DMS114 treated with DMSO at 0.1 percent for 48 hours (cell line): ENCODE measurements around the gene CCR6.
"Not testable (repeated sequence)": the region's sequence is repeated elsewhere in the genome, so short reads cannot be mapped to it uniquely, and the experiment has no call there.

Experiments used
- DNase-seq: peaks from one replicate; lab custom pipeline; 2025; ENCODE audit not compliant: unreplicated experiment; lab: John Stamatoyannopoulos, UW

Gene CCR6

GRCh38 chr6:167141667-167142432 lies 19.0 kb downstream of the CCR6 start:
- DNase-seq, result no peak

DNA sequence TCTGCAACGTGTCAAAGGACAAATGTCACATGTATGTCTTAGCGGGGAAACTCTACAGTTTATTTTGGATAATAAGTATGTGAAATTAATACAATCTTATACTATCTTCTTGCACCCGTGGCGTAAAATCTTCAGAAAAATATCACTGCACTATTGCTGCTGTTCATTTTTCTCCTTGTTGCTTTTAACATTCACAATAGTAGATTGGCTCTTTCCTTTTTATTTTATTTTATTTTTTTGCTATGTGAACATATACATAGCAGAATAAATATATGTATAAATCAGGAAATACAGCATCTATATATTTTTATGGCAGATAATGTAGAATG lies 19.5 kb downstream of the CCR6 start:
- no peak for DNase-seq

- no peak for DNase-seq
These were observed 20.1 kb downstream of the CCR6 start for GRCh38 chr6:167143041-167143440.

GRCh38 chr6:167145461-167145860 lies 22.6 kb downstream of the CCR6 start:
- DNase-seq, result no peak

GRCh38 chr6:167146135-167146534 lies 23.2 kb downstream of the CCR6 start:
- DNase-seq, result no peak

DNA sequence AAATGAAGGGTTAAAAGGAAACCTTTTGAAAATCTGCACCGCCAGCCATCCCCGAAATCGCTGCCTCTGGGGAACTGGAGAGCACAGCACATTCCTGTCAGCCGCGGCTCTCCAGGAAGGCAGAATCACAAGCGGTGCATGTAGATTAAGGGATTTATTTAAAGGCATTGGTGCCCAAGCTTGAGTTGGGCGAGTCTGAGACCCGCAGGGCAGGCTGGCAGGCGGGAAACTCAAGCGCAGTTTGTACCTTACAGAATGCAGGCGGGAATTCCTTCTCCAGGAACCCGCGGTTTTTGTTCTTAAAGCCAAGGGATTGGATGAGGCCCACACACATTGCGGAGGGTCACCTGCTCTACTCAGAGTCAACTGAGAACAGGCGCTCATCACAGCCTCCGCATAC lies 24.1 kb downstream of the CCR6 start:
- DNase-seq, result no peak

DNA sequence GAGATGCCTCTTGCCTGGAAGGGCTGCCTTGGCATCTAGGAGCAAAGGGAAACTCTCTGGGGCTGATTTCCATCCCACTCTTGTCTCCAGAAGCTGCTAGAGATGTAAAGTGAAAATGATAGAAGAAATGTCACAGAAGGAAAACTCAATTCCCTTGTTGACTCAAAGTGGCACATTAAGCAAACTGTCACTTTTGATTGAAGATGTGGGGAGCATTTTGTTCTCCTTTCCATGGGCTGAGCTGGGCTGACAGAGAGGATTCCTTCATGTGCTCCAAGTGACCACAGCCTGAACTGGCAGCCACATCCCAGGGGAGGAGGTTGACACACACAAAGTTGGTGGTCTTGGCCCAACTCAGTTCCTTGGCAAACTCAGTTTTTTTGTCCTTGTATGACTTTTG lies 25.1 kb downstream of the CCR6 start:
- no peak for DNase-seq

GRCh38 chr6:167148997-167149396 lies 26.1 kb downstream of the CCR6 start:
- no peak for DNase-seq

- DNase-seq, result no peak
These were observed 28.1 kb downstream of the CCR6 start for GRCh38 chr6:167150941-167151549.

DNA sequence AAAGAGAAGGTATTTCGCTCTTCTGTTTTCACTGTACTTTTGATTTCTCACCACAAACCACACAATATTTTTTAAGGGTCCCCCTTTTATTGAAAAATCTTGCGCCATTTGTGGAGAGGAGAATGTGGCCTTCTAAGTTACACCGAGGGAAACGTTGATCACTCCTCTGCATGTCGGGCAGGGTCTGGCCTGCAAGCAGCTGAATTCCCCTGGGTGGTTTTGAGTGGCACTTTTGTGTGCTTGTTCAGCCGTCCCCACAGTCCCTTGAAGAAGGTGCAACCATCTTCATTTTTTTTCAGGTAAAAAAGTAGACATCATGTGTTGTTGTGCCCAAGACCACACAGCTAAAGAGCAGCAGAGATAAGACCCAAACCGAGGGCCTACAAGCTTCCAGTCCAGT lies 28.8 kb downstream of the CCR6 start:
- DNase-seq, result no peak

DNA sequence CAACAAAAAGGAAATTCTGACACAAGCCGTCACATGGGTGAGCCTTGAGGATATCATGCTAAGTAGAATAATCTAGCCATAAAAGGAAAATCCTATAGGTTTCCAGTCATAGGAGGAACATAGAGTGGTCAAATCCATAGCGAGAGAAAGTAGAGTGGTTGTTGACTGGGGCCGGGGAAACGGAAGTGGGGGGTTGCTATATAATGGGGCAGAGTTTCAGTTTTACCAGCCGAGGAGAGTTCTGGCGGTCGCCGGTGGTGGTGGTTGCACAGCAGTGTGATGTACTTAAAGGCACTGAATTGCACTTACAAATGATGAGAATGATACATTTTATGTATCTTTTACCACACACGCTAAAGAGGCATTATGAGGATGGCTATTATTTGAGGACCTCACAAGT lies 30.0 kb downstream of the CCR6 start:
- no peak for DNase-seq

DNA sequence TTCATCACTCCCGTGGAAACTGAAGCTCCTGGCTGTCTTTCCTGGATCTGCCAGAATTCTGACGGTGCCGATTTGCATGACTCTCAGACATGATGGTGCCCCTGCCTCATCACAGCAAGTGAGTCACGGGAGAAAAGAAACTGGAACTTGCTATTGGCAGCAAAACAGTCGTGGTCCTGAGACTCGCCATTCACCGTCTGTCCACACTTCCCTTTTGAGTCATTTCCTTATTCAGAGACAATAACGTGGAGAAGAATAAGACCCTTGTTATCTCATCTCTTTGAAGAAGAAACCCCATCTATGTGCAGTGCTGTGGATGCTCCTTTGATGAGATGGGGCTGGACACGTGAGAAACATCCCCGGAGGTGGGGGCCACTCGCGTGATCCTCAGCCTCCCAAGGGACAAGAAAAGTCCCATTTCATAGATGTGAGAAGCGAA lies 30.6 kb downstream of the CCR6 start:
- no peak for DNase-seq

DNA sequence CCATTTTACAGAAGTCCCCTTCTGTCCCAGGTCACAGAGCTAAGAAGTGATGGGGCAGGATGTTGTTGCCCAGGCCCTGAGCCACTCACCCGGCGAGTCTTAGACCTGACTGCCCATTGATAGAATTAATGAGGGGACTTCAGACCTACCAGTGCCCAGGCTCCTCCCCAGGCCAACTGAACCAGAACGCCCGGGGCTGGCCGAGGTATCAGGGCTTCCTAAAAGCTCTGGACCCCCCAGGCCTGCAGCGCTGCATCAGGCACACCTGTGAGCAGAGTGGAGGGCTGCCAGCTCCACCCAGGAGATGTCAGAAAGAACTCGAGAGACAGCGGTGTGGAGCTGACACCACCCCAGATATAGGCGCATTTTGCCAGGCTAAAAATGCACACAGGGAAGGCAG lies 31.4 kb downstream of the CCR6 start:
- DNase-seq, result no peak

DNA sequence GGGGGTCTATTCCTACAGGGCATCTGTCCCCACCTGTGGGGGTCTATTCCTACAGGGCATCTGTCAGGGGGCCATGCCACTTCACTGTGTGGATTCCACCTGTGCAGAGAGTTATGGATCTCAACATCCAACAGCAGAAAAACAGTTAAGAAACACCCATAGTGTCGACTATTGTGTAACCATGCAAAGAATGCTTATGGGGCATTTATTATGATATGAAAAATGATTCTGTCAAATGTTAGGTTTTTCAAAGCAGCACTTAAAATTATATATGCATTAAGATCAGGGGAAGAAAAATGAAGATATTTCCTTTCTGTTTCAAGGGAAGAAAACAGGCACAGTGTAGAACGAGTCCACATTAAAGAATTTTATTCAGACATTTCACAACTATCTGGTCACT lies 32.0 kb downstream of the CCR6 start:
- DNase-seq, result no peak

- DNase-seq, result no peak
These were observed 34.5 kb downstream of the CCR6 start for GRCh38 chr6:167157414-167157813.

- no peak for DNase-seq
These were observed 35.0 kb downstream of the CCR6 start, which contains the start of gene GPR31 for GRCh38 chr6:167157863-167158262. GPR31 (minus strand) TSS chr6:167157980; CDS start chr6:167157831, 149 bp downstream.

DNA sequence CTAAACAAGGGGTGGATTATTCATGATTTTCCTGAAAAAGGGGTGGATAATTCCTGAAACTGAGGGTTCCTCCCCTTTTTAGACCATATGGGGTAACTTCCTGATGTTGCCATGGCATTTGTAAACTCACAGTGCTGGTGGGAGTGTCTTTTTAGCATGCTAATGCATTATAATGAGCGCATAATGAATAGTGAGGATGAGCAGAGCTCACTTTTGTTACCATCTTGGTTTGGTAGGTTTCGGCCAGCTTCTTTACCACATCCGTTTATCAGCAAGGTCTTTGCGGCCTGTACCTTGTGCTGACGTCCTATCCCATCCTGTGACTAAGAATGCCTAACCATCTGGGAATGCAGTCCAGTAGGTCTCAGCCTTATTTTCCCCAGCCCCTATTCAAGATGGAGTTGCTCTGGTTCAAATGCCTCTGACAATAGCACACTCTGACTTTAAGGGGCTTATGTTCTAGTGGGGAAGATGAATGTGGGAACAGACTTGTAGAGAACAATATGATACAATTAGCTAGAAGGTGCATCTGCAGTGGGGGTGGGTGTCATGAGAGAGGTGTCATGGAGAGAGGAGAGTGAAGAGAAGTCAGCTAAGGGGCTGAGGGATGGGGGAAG lies 39.1 kb downstream of the CCR6 start:
- no peak for DNase-seq

DNA sequence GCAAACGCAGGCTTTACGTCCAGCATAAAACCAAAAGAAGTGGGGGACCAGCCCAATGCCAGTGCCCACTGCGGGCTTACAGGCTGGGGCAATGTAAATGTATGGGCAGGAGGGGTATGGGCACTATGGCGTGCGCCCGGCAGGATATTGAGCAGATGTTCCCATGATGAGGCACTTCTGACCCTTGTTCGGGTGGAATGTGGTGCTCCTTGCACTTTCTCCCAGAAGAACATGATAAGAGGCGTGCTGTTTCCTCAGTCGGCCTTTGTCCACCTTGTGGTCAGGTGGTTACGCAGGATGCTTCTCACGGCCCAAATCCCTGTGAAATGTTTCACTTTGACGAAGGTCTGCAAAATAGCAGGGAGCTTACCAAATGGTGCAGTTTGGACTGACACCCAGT lies 39.7 kb downstream of the CCR6 start:
- no peak for DNase-seq

- no peak for DNase-seq
These were observed 40.6 kb downstream of the CCR6 start for GRCh38 chr6:167163476-167164011.

GRCh38 chr6:167164261-167164660 lies 41.4 kb downstream of the CCR6 start:
- DNase-seq, result no peak

GRCh38 chr6:167165858-167166471 lies 43.1 kb downstream of the CCR6 start:
- no peak for DNase-seq

- not testable (repeated sequence) for DNase-seq
These were observed 44.8 kb downstream of the CCR6 start for GRCh38 chr6:167167699-167168098.
